PC-3 (cell line): Measurements from ENCODE around the gene BGLAP. TPM values are rescaled to one million over a fixed set of nuclear protein-coding genes. Genes with fewer than 3 reads are reported as not detected.
"Not testable (repeated sequence)": the region's sequence is repeated elsewhere in the genome, so short reads cannot be mapped to it uniquely, and the experiment has no call there.

Experiments used
- ATAC-seq: fragments of 200-7000 bp; cut with Tn5 transposase; 2 replicates; pipeline ENCODE4 v1.9.1; 2020; ENCODE audit warnings: mild to moderate bottlenecking, moderate library complexity
- BruUV-seq: library from RNA; stranded (reverse); fragments of 400-500 nt; replicated peaks from 2 replicates; lab custom pipeline; 2021; lab: Mats Ljungman, UMichigan
- CTCF ChIA-PET: fragments of 300-600 bp; sonication (Branson Sonifier 250); formaldehyde crosslinking; loops from one replicate; lab custom pipeline; 2022; ENCODE audit warnings: antibody characterized with exemption; lab: Charles Lee
- POLR2A ChIA-PET: fragments of 300-600 bp; sonication (Branson Sonifier 250); formaldehyde crosslinking; loops from one replicate; lab custom pipeline; 2022; ENCODE audit warnings: antibody characterized with exemption; ENCODE audit not compliant: unreplicated experiment; lab: Charles Lee
- DNase-seq: peaks from one replicate; pipeline ENCODE4 v3.0.0-alpha.2; 2015
- H2AFZ ChIP-seq: fragments of 300-600 bp; sonication (generic); 2 replicates; pipeline ENCODE4 v1.6.0; 2016; ENCODE audit warnings: antibody characterized with exemption, low read length
- H3F3A ChIP-seq: fragments of 300-600 bp; sonication (generic); one replicate; pipeline ENCODE4 v1.6.0; 2017; ENCODE audit warnings: antibody characterized with exemption, low read length, control low read depth, mild to moderate bottlenecking; ENCODE audit not compliant: unreplicated experiment
- H3K27ac ChIP-seq: fragments of 300-600 bp; sonication (generic); 2 replicates; pipeline ENCODE4 v1.5.1; 2016; ENCODE audit warnings: mild to moderate bottlenecking, low read length
- H3K27me3 ChIP-seq: fragments of 300-600 bp; sonication (generic); 2 replicates; pipeline ENCODE4 v1.6.1; 2016; ENCODE audit warnings: low read length, mixed read lengths
- H3K36me3 ChIP-seq: fragments of 300-600 bp; sonication (generic); 2 replicates; pipeline ENCODE4 v1.6.1; 2016; ENCODE audit warnings: low read depth, mixed run types, low read length, mixed read lengths
- H3K4me1 ChIP-seq: fragments of 300-600 bp; sonication (generic); 2 replicates; pipeline ENCODE4 v1.5.1; 2016; ENCODE audit warnings: low read length; ENCODE audit not compliant: insufficient read depth
- H3K4me2 ChIP-seq: fragments of 300-600 bp; sonication (generic); 2 replicates; pipeline ENCODE4 v1.6.0; 2016; ENCODE audit warnings: low read length
- H3K4me3 ChIP-seq: fragments of 300-600 bp; sonication (generic); 2 replicates; pipeline ENCODE4 v1.5.1; 2016; ENCODE audit warnings: mild to moderate bottlenecking, low read length, mixed read lengths
- H3K79me2 ChIP-seq: fragments of 300-600 bp; sonication (generic); 2 replicates; pipeline ENCODE4 v1.6.1; 2017; ENCODE audit warnings: low read length, mixed read lengths
- H3K9ac ChIP-seq: fragments of 300-600 bp; sonication (generic); 2 replicates; pipeline ENCODE4 v1.6.0; 2016; ENCODE audit warnings: mild to moderate bottlenecking, low read length
- H3K9me2 ChIP-seq: fragments of 300-600 bp; sonication (generic); replicated peaks from 2 replicates; pipeline ENCODE4 v1.6.1; 2016; ENCODE audit warnings: mixed run types, low read length, mixed read lengths
- H3K9me3 ChIP-seq: fragments of 300-600 bp; sonication (generic); 2 replicates; pipeline ENCODE4 v1.6.1; 2016; ENCODE audit warnings: low read length, mixed read lengths
- H4K20me1 ChIP-seq: fragments of 300-600 bp; sonication (generic); 2 replicates; pipeline ENCODE4 v1.6.1; 2016; ENCODE audit warnings: low read length, mixed read lengths
- EZH2 ChIP-seq: fragments of 300-600 bp; sonication (generic); IDR thresholded peaks from one replicate; pipeline ENCODE4 v1.6.1; 2017; ENCODE audit warnings: antibody characterized with exemption, mild to moderate bottlenecking, low read length; ENCODE audit not compliant: unreplicated experiment
- EZH2phosphoT487 ChIP-seq: fragments of 300-600 bp; sonication (generic); IDR thresholded peaks from 2 replicates; pipeline ENCODE4 v1.6.1; 2018; ENCODE audit warnings: mild to moderate bottlenecking, antibody characterized with exemption, low read length, borderline replicate concordance
- intact Hi-C: fragments of 100-400 bp; cut with micrococcal nuclease; formaldehyde crosslinking; loops from 2 replicates; pipeline ENCODE4 v1.9.0; 2023
- total RNA-seq: library from RNA; depleted of rRNA; stranded (reverse); fragments of >200 nt; gene quantifications from 2 replicates; pipeline ENCODE4 v1.2.3, GENCODE V29; 2014
- TF ChIP-seq, protein P1 (sequence below): fragments of 300-600 bp; sonication (generic); conservative IDR thresholded peaks from 2 replicates; pipeline ENCODE4 v1.5.1; 2017; ENCODE audit warnings: antibody characterized with exemption, low read depth, mild to moderate bottlenecking, low read length

Gene BGLAP
- total RNA-seq, 1 experiment from 2014 or later, result 2.5 TPM

DNA sequence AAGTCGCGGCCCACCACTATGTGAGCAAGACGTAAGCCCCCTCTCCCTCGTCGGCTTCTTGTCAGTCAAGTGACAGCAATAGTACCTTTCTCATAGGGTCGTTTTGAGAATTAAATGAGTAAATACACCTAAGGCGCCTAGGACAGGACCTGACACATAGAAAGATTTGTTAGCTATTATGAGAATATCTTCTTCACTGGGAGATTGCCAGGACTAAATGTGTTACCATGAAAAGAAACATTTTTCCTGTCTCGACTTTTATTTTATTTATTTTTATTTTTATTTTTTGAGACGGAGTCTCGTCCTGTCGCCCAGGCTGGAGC is 28.4 kb upstream of the BGLAP start:
- ATAC-seq, result no peak
- Histone ChIP-seq H3K36me3 (peaks cover 13% of the 10 kb centered on the region), H3K9me3 (no peaks in the 10 kb centered on the region), H3K4me3 (peak overlapping the region; percentile 84), H3K79me2 (peaks cover 27% of the 10 kb centered on the region), H3K27ac (peak overlapping the region; percentile 85), H3F3A (no peaks in the 10 kb centered on the region), H3K27me3 (no peaks in the 10 kb centered on the region), H3K4me2 (peak overlapping the region; percentile 95), H3K4me1 (peaks cover 26% of the 10 kb centered on the region), H4K20me1 (no peaks in the 10 kb centered on the region), H3K9me2 (no peaks in the 10 kb centered on the region), H2AFZ (peak overlapping the region; percentile 88), H3K9ac (peak overlapping the region; percentile 93)
- ChIA-PET CTCF (interaction anchor here (0.6 to 1.1 kb wide), 2 partner anchors 12 to 117 kb away, joined by 8 to 19 read pairs; no protein-coding TSS in a partner anchor), POLR2A (interaction anchor here (1.0 to 1.2 kb wide), 3 partner anchors 11 to 238 kb away, joined by 4 to 13 read pairs (median 11); partner anchors contain the start of gene SLC25A44)
- no TSS peak for BruUV-seq
- DNase-seq, result no peak
- intact Hi-C loops, result no loop called here
- TF ChIP-seq EZH2phosphoT487 (no peak), EZH2 (no peak)
- TF ChIP-seq, protein P1, sequence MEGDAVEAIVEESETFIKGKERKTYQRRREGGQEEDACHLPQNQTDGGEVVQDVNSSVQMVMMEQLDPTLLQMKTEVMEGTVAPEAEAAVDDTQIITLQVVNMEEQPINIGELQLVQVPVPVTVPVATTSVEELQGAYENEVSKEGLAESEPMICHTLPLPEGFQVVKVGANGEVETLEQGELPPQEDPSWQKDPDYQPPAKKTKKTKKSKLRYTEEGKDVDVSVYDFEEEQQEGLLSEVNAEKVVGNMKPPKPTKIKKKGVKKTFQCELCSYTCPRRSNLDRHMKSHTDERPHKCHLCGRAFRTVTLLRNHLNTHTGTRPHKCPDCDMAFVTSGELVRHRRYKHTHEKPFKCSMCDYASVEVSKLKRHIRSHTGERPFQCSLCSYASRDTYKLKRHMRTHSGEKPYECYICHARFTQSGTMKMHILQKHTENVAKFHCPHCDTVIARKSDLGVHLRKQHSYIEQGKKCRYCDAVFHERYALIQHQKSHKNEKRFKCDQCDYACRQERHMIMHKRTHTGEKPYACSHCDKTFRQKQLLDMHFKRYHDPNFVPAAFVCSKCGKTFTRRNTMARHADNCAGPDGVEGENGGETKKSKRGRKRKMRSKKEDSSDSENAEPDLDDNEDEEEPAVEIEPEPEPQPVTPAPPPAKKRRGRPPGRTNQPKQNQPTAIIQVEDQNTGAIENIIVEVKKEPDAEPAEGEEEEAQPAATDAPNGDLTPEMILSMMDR, result no peak

DNA sequence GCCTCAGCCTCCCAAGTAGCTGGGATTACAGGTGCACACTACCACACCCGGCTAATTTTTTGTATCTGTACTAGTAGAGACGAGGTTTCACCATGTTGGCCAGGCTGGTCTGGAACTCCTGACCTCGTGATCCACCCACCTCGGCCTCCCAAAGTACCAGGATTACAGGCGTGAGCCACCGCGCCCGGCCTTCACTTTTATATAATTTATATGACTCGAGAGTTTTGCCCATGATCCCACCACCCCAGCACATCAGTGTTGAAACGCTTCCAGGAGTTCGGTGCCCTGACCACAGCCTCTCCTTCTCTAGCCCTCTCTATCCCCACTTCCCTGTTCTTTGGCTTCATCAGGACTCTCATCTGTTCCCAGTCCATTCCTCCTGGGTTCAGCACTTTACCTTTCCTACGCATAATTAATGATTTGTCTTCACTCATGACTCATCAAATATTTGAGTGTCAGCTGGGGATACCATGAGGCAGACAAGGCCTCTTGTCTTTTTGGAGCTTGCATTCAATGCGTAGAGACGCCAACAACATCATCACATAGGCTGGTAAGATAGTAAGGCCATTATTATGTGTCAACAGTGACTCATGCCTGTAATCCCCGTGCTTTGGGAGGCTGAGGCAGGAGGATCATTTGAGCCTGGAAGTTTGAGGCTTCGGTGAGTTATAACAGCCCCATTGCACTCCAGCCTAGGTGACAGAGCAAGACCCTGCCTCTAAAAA is 27.8 kb upstream of the BGLAP start:
- Histone ChIP-seq H3K9me3 (no peaks in the 10 kb centered on the region), H3K79me2 (peaks cover 30% of the 10 kb centered on the region), H3K27me3 (no peaks in the 10 kb centered on the region), H3K9ac (peak overlapping the region; percentile 93; the same call in 1 of the 2 replicates), H3K36me3 (peaks cover 7% of the 10 kb centered on the region), H3K4me1 (peaks cover 26% of the 10 kb centered on the region), H2AFZ (no peak overlapping the region), H3K9me2 (no peaks in the 10 kb centered on the region), H3K27ac (peak overlapping the region; percentile 56), H3K4me3 (peak overlapping the region; percentile 84), H3K4me2 (peak overlapping the region; percentile 95), H4K20me1 (no peaks in the 10 kb centered on the region), H3F3A (no peaks in the 10 kb centered on the region)
- peak; percentile 68 for DNase-seq
- BruUV-seq, result no TSS peak
- ChIA-PET CTCF (interaction anchor here (0.6 kb wide), 1 partner anchor 118 kb away, joined by 8 read pairs; no protein-coding TSS in a partner anchor), POLR2A (no interaction called here)
- no peak for ATAC-seq
- TF ChIP-seq EZH2 (no peak), EZH2phosphoT487 (no peak)
- TF ChIP-seq, protein P1, result no peak
- intact Hi-C loops, result no loop called here

DNA sequence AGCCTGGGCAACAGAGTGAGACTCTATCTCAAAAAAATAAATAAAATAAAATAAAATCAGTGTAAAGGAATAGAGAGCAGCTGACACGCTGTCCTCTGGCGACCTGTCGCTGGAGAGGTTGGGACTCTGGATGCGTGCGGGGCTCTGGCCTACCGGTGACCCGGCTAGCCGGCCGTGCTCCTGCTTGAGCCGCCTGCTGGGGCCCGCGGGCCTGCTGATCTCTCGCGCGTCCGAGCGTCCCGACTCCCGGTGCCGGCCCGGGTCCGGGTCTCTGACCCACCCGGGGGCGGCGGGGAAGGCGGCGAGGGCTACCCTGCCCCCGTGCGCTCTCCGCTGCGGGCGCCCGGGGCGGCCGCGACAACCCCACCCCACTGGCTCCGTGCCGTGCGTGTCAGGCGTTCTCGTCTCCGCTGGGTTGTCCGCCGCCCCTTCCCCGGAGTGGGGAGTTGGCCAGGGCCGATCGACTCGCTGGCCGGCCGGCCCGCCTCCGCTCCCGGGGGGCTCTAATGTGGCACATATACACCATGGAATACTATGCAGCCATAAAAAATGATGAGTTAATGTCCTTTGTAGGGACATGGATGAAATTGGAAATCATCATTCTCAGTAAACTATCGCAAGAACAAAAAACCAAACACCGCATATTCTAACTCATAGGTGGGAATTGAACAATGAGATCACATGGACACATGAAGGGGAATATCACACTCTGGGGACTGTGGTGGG is 25.5 kb upstream of the BGLAP start:
- DNase-seq, H3K4me2 ChIP-seq, POLR2A ChIA-PET, H3K4me3 ChIP-seq, ATAC-seq, H4K20me1 ChIP-seq, H3K27ac ChIP-seq, H3K27me3 ChIP-seq, H3K9ac ChIP-seq, H3K9me3 ChIP-seq, intact Hi-C loops, H3K36me3 ChIP-seq, H3K9me2 ChIP-seq, H3F3A ChIP-seq, H2AFZ ChIP-seq, BruUV-seq: not testable (repeated sequence)
- CTCF ChIA-PET, result interaction anchor here (1.1 kb wide), 1 partner anchor 71 kb away, joined by 4 read pairs; no protein-coding TSS in a partner anchor
- H3K79me2 ChIP-seq, result peaks cover 32% of the 10 kb centered on the region
- H3K4me1 ChIP-seq, result peaks cover 26% of the 10 kb centered on the region
